ENCODE results near the gene KBTBD4.
"Not testable (repeated sequence)": the region's sequence is repeated elsewhere in the genome, so short reads cannot be mapped to it uniquely, and the experiment has no call there.

Gene KBTBD4

GRCh38 chr11:47558695-47559094 is 20.1 kb downstream of the KBTBD4 start:
- DNase-seq = no peak

GRCh38 chr11:47557004-47557403 is 21.8 kb downstream of the KBTBD4 start:
- not testable (repeated sequence) for DNase-seq

- DNase-seq = no peak
Measured at GRCh38 chr11:47553406-47553743, 25.4 kb downstream of the KBTBD4 start.

GRCh38 chr11:47552566-47553405 is 26.0 kb downstream of the KBTBD4 start, which contains the start of gene CELF1:
Gene CELF1 (minus strand): TSS chr11:47553132. CDS start chr11:47499523, 53,609 bp downstream.
- peak; percentile 93 for DNase-seq

GRCh38 chr11:47552056-47552565 is 26.7 kb downstream of the KBTBD4 start:
- DNase-seq = no peak

- DNase-seq = no peak
Measured at GRCh38 chr11:47551086-47551485, 27.7 kb downstream of the KBTBD4 start.

GRCh38 chr11:47550288-47551047 is 28.3 kb downstream of the KBTBD4 start:
- DNase-seq = no peak

- not testable (repeated sequence) for DNase-seq
Measured at GRCh38 chr11:47546274-47546673, 32.5 kb downstream of the KBTBD4 start.

- DNase-seq = no peak
Measured at GRCh38 chr11:47545298-47545697, 33.5 kb downstream of the KBTBD4 start.

- DNase-seq = no peak
Measured at GRCh38 chr11:47541070-47541469, 37.7 kb downstream of the KBTBD4 start.

- no peak for DNase-seq
Measured at GRCh38 chr11:47539681-47540039, 39.1 kb downstream of the KBTBD4 start.

GRCh38 chr11:47538741-47539565 is 39.8 kb downstream of the KBTBD4 start:
- DNase-seq = no peak

GRCh38 chr11:47536915-47537314 is 41.9 kb downstream of the KBTBD4 start:
- no peak for DNase-seq

GRCh38 chr11:47534704-47535251 is 44.0 kb downstream of the KBTBD4 start:
- no peak for DNase-seq

- DNase-seq = no peak
Measured at GRCh38 chr11:47533690-47534151, 45.0 kb downstream of the KBTBD4 start.

GRCh38 chr11:47532597-47533213 is 46.1 kb downstream of the KBTBD4 start:
- DNase-seq = no peak

- DNase-seq = no peak
Measured at GRCh38 chr11:47531666-47532065, 47.1 kb downstream of the KBTBD4 start.

GRCh38 chr11:47530721-47531120 is 48.0 kb downstream of the KBTBD4 start:
- DNase-seq = not testable (repeated sequence)

- no peak for DNase-seq
Measured at GRCh38 chr11:47529951-47530350, 48.8 kb downstream of the KBTBD4 start.

GRCh38 chr11:47527186-47527585 is 51.6 kb downstream of the KBTBD4 start:
- DNase-seq = no peak

- not testable (repeated sequence) for DNase-seq
Measured at GRCh38 chr11:47526032-47526431, 52.7 kb downstream of the KBTBD4 start.

- peak; percentile 39 for DNase-seq
Measured at GRCh38 chr11:47524291-47524874, 54.4 kb downstream of the KBTBD4 start.

Measured in activated T-cell treated with anti-CD3 and anti-CD28 coated beads, Interleukin-2, amount 50 U/mL, for 1 hour (primary cell).